HEK293 (cell line): ENCODE data around the gene GP9.
"Not testable (repeated sequence)": the region's sequence is repeated elsewhere in the genome, so short reads cannot be mapped to it uniquely, and the experiment has no call there.

Source experiments
- CTCF ChIA-PET: fragments of 350-600 bp; formaldehyde crosslinking; extraction: SDS; loops from one replicate; lab custom pipeline; 2021; ENCODE audit warnings: antibody characterized with exemption; lab: Yijun Ruan, JAX
- POLR2A ChIA-PET: fragments of 300-600 bp; formaldehyde crosslinking; extraction: SDS; loops from one replicate; lab custom pipeline; 2020; ENCODE audit warnings: antibody characterized with exemption, inconsistent platforms; lab: Yijun Ruan, JAX
- H3K27ac ChIP-seq: fragments of 200-500 bp; sonication (Bioruptor generic); 2 replicates; pipeline ENCODE4 v1.5.1; 2014; ENCODE audit warnings: low read depth, low read length, control low read depth, inconsistent platforms; ENCODE audit errors: extremely low read depth
- H3K36me3 ChIP-seq, 2 experiments: fragments of 200-500 bp in 1 of 2; sonication (Bioruptor generic) in 1 of 2; 1 replicate in 1 of 2; 2 replicates in 1 of 2; pipeline ENCODE4 v1.5.1; 2014 to 2017; ENCODE audit warnings: inconsistent platforms in 2 of 2, low read length in 2 of 2; ENCODE audit not compliant: control insufficient read depth in 2 of 2, insufficient read depth in 1 of 2
- H3K4me1 ChIP-seq: fragments of 200-500 bp; sonication (Bioruptor generic); 2 replicates; pipeline ENCODE4 v1.5.1; 2014; ENCODE audit warnings: mild to moderate bottlenecking, low read length, inconsistent platforms; ENCODE audit not compliant: control insufficient read depth, insufficient read depth
- H3K4me3 ChIP-seq: 2 replicates; pipeline ENCODE4 v1.5.1; 2011; ENCODE audit warnings: low read depth, mild to moderate bottlenecking, control low read depth, low read length, moderate library complexity
- H3K9me3 ChIP-seq: fragments of 200-500 bp; sonication (Bioruptor generic); 2 replicates; pipeline ENCODE4 v1.5.1; 2014; ENCODE audit warnings: low read depth, low read length, inconsistent platforms; ENCODE audit not compliant: control insufficient read depth, insufficient read depth
- GLIS1 ChIP-seq: fragments of 450-650 bp; formaldehyde crosslinking; IDR thresholded peaks from 2 replicates; pipeline ENCODE4 v1.5.1; 2016; ENCODE audit warnings: missing biosample characterization, missing genetic modification characterization
- KLF1 ChIP-seq: fragments of 450-650 bp; formaldehyde crosslinking; IDR thresholded peaks from 2 replicates; pipeline ENCODE4 v1.5.1; 2016; ENCODE audit warnings: missing biosample characterization, missing genetic modification characterization
- ZNF19 ChIP-seq: fragments of 450-650 bp; formaldehyde crosslinking; IDR thresholded peaks from 2 replicates; pipeline ENCODE4; 2016; ENCODE audit warnings: missing biosample characterization, missing genetic modification characterization, low read depth
- ZNF202 ChIP-seq: fragments of 450-650 bp; formaldehyde crosslinking; IDR thresholded peaks from 2 replicates; pipeline ENCODE4 v1.5.1; 2016; ENCODE audit warnings: missing biosample characterization, missing genetic modification characterization, borderline replicate concordance
- ZNF350 ChIP-seq: fragments of 450-650 bp; formaldehyde crosslinking; IDR thresholded peaks from 2 replicates; pipeline ENCODE4 v1.5.0; 2017; ENCODE audit warnings: missing biosample characterization, mild to moderate bottlenecking, missing genetic modification characterization
- ZNF391 ChIP-seq: fragments of 450-650 bp; formaldehyde crosslinking; IDR thresholded peaks from 2 replicates; pipeline ENCODE4 v1.5.1; 2016; ENCODE audit warnings: low read depth, missing biosample characterization, missing genetic modification characterization, borderline replicate concordance
- ZNF549 ChIP-seq: fragments of 450-650 bp; IDR thresholded peaks from 2 replicates; pipeline ENCODE4 v1.5.1; 2018; ENCODE audit warnings: missing biosample characterization, missing genetic modification characterization, mild to moderate bottlenecking, inconsistent platforms, moderate library complexity
- ZNF585B ChIP-seq: fragments of 450-650 bp; formaldehyde crosslinking; IDR thresholded peaks from 2 replicates; pipeline ENCODE4 v1.5.1; 2016; ENCODE audit warnings: missing biosample characterization, missing genetic modification characterization
- ZNF623 ChIP-seq: fragments of 450-650 bp; formaldehyde crosslinking; IDR thresholded peaks from 2 replicates; pipeline ENCODE4 v1.5.1; 2016; ENCODE audit warnings: missing biosample characterization, missing genetic modification characterization
- ZNF624 ChIP-seq: fragments of 450-650 bp; formaldehyde crosslinking; IDR thresholded peaks from 2 replicates; pipeline ENCODE4 v1.5.1; 2017; ENCODE audit warnings: missing biosample characterization, missing genetic modification characterization
- ZNF658 ChIP-seq: fragments of 450-650 bp; formaldehyde crosslinking; IDR thresholded peaks from 2 replicates; pipeline ENCODE4; 2016; ENCODE audit warnings: missing biosample characterization, missing genetic modification characterization
- ZNF776 ChIP-seq: fragments of 450-650 bp; formaldehyde crosslinking; IDR thresholded peaks from 2 replicates; pipeline ENCODE4 v1.5.0; 2017; ENCODE audit warnings: missing biosample characterization, missing genetic modification characterization, borderline replicate concordance
- TF ChIP-seq, protein P1 (sequence below): fragments of 450-650 bp; formaldehyde crosslinking; IDR thresholded peaks from 2 replicates; pipeline ENCODE4 v1.5.1; 2017; ENCODE audit warnings: missing biosample characterization, missing genetic modification characterization
- TF ChIP-seq, protein P2 (sequence below): fragments of 450-650 bp; formaldehyde crosslinking; IDR thresholded peaks from 2 replicates; pipeline ENCODE4 v1.5.1; 2016; ENCODE audit warnings: missing biosample characterization, missing genetic modification characterization
- TF ChIP-seq, protein P3 (sequence below): fragments of 450-650 bp; formaldehyde crosslinking; IDR thresholded peaks from 2 replicates; pipeline ENCODE4 v1.5.1; 2017; ENCODE audit warnings: missing biosample characterization, missing genetic modification characterization
- TF ChIP-seq, protein P4 (sequence below): fragments of 450-650 bp; formaldehyde crosslinking; IDR thresholded peaks from 2 replicates; pipeline ENCODE4 v1.5.1; 2016; ENCODE audit warnings: missing biosample characterization, missing genetic modification characterization

The GP9 gene

GRCh38 chr3:129065016-129065719 lies 4.6 kb downstream of the GP9 start:
- ChIA-PET CTCF (interaction anchor here (0.6 to 2.3 kb wide), 3 partner anchors 12 to 96 kb away, joined by 3 to 6 read pairs (median 5); no protein-coding TSS in a partner anchor), POLR2A (interaction anchor here (0.6 kb wide), 1 partner anchor 19 kb away, joined by 3 read pairs; no protein-coding TSS in a partner anchor)
- H3K4me1 ChIP-seq = no peaks in the 10 kb centered on the region
- H3K9me3 ChIP-seq = no peaks in the 10 kb centered on the region
- no peak for TF ChIP-seq ZNF391 (tag by site-specific recombination)
- TF ChIP-seq ZNF623 = no peak
- peak; percentile 71 for TF ChIP-seq GLIS1 (tag by site-specific recombination)
- TF ChIP-seq, protein P1, sequence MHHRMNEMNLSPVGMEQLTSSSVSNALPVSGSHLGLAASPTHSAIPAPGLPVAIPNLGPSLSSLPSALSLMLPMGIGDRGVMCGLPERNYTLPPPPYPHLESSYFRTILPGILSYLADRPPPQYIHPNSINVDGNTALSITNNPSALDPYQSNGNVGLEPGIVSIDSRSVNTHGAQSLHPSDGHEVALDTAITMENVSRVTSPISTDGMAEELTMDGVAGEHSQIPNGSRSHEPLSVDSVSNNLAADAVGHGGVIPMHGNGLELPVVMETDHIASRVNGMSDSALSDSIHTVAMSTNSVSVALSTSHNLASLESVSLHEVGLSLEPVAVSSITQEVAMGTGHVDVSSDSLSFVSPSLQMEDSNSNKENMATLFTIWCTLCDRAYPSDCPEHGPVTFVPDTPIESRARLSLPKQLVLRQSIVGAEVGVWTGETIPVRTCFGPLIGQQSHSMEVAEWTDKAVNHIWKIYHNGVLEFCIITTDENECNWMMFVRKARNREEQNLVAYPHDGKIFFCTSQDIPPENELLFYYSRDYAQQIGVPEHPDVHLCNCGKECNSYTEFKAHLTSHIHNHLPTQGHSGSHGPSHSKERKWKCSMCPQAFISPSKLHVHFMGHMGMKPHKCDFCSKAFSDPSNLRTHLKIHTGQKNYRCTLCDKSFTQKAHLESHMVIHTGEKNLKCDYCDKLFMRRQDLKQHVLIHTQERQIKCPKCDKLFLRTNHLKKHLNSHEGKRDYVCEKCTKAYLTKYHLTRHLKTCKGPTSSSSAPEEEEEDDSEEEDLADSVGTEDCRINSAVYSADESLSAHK (tag by site-specific recombination) = 0 out of 2 replicates have a peak, but pooled peaks have one; percentile 39
- no peaks in the 10 kb centered on the region for H3K36me3 ChIP-seq
- no peak overlapping the region for H3K4me3 ChIP-seq
- no peak overlapping the region for H3K27ac ChIP-seq

DNA sequence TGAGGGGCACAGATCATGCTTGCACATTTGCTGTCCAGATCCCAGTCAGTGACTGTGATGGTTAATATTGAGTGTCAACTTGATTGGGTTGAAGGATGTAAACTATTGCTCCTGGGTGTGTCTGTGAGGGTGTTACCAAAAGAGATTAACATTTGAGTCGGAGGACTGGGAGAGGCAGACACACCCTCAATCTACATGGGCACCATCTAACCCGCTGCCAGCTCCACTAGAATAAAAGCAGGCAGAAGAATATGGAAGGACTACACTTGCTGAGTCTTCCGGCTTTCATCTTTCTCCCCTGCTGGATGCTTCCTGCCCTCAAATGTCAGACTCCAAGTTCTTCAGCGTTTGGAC lies 5.1 kb downstream of the GP9 start:
- CTCF ChIA-PET = interaction anchor here (0.6 to 2.3 kb wide), 4 partner anchors 12 to 97 kb away, joined by 3 to 6 read pairs (median 4); no protein-coding TSS in a partner anchor
- POLR2A ChIA-PET = interaction anchor here (0.6 kb wide), 1 partner anchor 19 kb away, joined by 3 read pairs; no protein-coding TSS in a partner anchor
- no peaks in the 10 kb centered on the region for H3K4me1 ChIP-seq
- no peaks in the 10 kb centered on the region for H3K36me3 ChIP-seq
- no peak overlapping the region for H3K27ac ChIP-seq
- no peak overlapping the region for H3K4me3 ChIP-seq
- TF ChIP-seq KLF1 (tag by site-specific recombination) (peak; percentile 84), ZNF549 (no peak)
- no peaks in the 10 kb centered on the region for H3K9me3 ChIP-seq

GRCh38 chr3:129067719-129068118 lies 7.1 kb downstream of the GP9 start:
- CTCF ChIA-PET, POLR2A ChIA-PET, H3K36me3 ChIP-seq, H3K27ac ChIP-seq, H3K9me3 ChIP-seq, H3K4me3 ChIP-seq, H3K4me1 ChIP-seq: not testable (repeated sequence)

DNA sequence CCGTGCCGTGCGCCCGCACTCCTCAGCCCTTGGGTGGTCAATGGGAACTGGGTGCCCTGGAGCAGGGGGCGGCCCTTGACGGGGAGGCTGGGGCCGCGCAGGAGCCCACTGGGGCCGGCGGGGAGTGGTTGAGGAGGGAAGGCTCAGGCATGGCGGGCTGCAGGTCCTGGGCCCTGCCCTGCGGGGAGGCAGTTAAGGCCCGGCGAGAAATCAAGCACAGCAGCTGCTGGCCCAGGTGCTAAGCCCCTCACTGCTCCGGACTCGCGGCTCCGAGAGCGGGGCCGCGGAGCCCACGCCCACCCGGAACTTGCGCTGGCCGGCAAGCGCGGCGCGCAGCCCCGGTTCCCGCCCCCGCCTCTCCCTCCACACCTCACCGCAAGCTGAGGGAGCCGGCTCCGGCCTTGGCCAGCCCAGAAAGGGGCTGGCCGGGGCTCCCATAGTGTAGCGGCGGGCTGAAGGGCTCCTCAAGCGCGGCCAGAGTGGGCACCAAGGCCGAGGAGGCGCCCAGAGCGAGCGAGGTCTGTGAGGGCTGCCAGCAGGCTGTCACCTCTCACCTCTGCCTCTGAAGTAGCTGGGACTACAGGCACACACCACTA lies 7.8 kb downstream of the GP9 start:
- H3K27ac ChIP-seq = no peak overlapping the region
- TF ChIP-seq ZNF19 = no peak
- no peak for TF ChIP-seq ZNF658 (tag by site-specific recombination)
- TF ChIP-seq ZNF350 (tag by site-specific recombination) = no peak
- TF ChIP-seq ZNF585B (tag by site-specific recombination) = no peak
- TF ChIP-seq, protein P2, sequence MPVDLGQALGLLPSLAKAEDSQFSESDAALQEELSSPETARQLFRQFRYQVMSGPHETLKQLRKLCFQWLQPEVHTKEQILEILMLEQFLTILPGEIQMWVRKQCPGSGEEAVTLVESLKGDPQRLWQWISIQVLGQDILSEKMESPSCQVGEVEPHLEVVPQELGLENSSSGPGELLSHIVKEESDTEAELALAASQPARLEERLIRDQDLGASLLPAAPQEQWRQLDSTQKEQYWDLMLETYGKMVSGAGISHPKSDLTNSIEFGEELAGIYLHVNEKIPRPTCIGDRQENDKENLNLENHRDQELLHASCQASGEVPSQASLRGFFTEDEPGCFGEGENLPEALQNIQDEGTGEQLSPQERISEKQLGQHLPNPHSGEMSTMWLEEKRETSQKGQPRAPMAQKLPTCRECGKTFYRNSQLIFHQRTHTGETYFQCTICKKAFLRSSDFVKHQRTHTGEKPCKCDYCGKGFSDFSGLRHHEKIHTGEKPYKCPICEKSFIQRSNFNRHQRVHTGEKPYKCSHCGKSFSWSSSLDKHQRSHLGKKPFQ (tag by site-specific recombination) = no peak
- TF ChIP-seq ZNF624 (tag by site-specific recombination) = no peak
- TF ChIP-seq, protein P3, sequence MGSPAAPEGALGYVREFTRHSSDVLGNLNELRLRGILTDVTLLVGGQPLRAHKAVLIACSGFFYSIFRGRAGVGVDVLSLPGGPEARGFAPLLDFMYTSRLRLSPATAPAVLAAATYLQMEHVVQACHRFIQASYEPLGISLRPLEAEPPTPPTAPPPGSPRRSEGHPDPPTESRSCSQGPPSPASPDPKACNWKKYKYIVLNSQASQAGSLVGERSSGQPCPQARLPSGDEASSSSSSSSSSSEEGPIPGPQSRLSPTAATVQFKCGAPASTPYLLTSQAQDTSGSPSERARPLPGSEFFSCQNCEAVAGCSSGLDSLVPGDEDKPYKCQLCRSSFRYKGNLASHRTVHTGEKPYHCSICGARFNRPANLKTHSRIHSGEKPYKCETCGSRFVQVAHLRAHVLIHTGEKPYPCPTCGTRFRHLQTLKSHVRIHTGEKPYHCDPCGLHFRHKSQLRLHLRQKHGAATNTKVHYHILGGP = no peak
- TF ChIP-seq ZNF202 (tag by site-specific recombination) = no peak
- no peak for TF ChIP-seq ZNF776 (tag by site-specific recombination)
- TF ChIP-seq, protein P4, sequence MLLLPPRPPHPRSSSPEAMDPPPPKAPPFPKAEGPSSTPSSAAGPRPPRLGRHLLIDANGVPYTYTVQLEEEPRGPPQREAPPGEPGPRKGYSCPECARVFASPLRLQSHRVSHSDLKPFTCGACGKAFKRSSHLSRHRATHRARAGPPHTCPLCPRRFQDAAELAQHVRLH (tag by site-specific recombination) = no peak
- TF ChIP-seq, all 188 proteins: peak for 0
- Histone ChIP-seq H3K4me3 (no peak overlapping the region), H3K4me1 (no peaks in the 10 kb centered on the region), H3K9me3 (no peaks in the 10 kb centered on the region), H3K36me3 (no peaks in the 10 kb centered on the region)
- ChIA-PET POLR2A (interaction anchor here (1.2 kb wide), 1 partner anchor 53 kb away, joined by 4 read pairs; the partner anchor contains the start of gene RAB43), CTCF (no interaction called here)
